GM21447 (cell line): ENCODE data around the gene XRCC3.

Source experiments
- ATAC-seq: cut with Tn5 transposase; IDR thresholded peaks from one replicate; pipeline ENCODE4 v1.9.1; 2021; ENCODE audit not compliant: unreplicated experiment

Gene XRCC3

GRCh38 chr14:103707329-103708263, 7.7 kb downstream of the XRCC3 start:
- no peak for ATAC-seq

GRCh38 chr14:103706551-103707328, 8.5 kb downstream of the XRCC3 start:
- ATAC-seq: no peak

GRCh38 chr14:103705504-103706284, 9.6 kb downstream of the XRCC3 start:
- no peak for ATAC-seq

GRCh38 chr14:103705118-103705503, 10.1 kb downstream of the XRCC3 start:
- no peak for ATAC-seq

GRCh38 chr14:103704708-103705107, 10.5 kb downstream of the XRCC3 start:
- ATAC-seq: no peak

GRCh38 chr14:103703433-103704385, 11.5 kb downstream of the XRCC3 start:
- no peak for ATAC-seq

- ATAC-seq: no peak
Measured at GRCh38 chr14:103702497-103703432, 12.5 kb downstream of the XRCC3 start.

- ATAC-seq: no peak
Measured at GRCh38 chr14:103702095-103702494, 13.2 kb downstream of the XRCC3 start.

- ATAC-seq: no peak
Measured at GRCh38 chr14:103700753-103701490, 14.3 kb downstream of the XRCC3 start.

GRCh38 chr14:103699901-103700752, 15.1 kb downstream of the XRCC3 start:
- no peak for ATAC-seq

GRCh38 chr14:103699261-103699661, 16.0 kb downstream of the XRCC3 start:
- ATAC-seq: no peak

- no peak for ATAC-seq
Measured at GRCh38 chr14:103698380-103699260, 16.6 kb downstream of the XRCC3 start.

- no peak for ATAC-seq
Measured at GRCh38 chr14:103697603-103698379, 17.5 kb downstream of the XRCC3 start.

- no peak for ATAC-seq
Measured at GRCh38 chr14:103697206-103697602, 18.0 kb downstream of the XRCC3 start.

GRCh38 chr14:103696466-103697071, 18.7 kb downstream of the XRCC3 start:
- no peak for ATAC-seq
